PC-3 (cell line): Measurements from ENCODE around the gene IDH3G.

Source experiments
- EZH2phosphoT487 ChIP-seq: fragments of 300-600 bp; sonication (generic); IDR thresholded peaks from 2 replicates; pipeline ENCODE4 v1.6.1; 2018; ENCODE audit warnings: mild to moderate bottlenecking, antibody characterized with exemption, low read length, borderline replicate concordance
- TF ChIP-seq, protein P1 (sequence below): fragments of 300-600 bp; sonication (generic); conservative IDR thresholded peaks from 2 replicates; pipeline ENCODE4 v1.5.1; 2017; ENCODE audit warnings: antibody characterized with exemption, low read depth, mild to moderate bottlenecking, low read length

DNA sequence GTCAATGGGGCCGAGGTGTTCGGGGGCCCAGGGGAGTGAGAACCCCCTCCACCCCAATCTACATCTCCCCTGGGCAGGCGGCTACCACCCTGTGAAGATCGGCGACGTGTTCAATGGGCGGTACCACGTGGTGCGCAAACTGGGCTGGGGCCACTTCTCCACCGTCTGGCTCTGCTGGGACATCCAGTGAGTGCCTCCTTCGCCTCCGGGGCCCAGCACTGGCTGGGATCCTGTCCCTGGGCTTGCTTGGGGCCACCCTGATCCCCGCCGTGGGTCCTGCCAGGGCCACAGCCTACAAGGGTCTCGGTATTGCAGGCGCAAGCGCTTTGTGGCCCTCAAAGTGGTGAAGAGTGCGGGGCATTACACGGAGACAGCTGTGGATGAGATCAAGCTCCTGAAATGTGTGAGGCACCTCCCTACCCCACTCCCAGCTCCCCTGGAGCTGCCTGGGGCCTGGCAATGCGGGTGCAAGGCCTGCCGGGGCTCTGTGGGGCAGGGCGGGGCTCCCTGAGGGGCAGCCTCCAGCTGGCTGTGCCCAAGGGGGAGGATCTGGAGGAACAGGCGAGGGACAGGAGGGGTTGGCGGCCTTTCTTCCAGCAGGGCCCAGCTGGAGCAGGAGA lies 12.6 kb downstream of the IDH3G start:
- TF ChIP-seq, protein P1, sequence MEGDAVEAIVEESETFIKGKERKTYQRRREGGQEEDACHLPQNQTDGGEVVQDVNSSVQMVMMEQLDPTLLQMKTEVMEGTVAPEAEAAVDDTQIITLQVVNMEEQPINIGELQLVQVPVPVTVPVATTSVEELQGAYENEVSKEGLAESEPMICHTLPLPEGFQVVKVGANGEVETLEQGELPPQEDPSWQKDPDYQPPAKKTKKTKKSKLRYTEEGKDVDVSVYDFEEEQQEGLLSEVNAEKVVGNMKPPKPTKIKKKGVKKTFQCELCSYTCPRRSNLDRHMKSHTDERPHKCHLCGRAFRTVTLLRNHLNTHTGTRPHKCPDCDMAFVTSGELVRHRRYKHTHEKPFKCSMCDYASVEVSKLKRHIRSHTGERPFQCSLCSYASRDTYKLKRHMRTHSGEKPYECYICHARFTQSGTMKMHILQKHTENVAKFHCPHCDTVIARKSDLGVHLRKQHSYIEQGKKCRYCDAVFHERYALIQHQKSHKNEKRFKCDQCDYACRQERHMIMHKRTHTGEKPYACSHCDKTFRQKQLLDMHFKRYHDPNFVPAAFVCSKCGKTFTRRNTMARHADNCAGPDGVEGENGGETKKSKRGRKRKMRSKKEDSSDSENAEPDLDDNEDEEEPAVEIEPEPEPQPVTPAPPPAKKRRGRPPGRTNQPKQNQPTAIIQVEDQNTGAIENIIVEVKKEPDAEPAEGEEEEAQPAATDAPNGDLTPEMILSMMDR, result no peak
- no peak for TF ChIP-seq EZH2phosphoT487
